AG04450 (cell line): Measurements from ENCODE around the gene INPP1. TPM values are rescaled to one million over a fixed set of nuclear protein-coding genes. Genes with fewer than 3 reads are reported as not detected.
"Not testable (repeated sequence)": the region's sequence is repeated elsewhere in the genome, so short reads cannot be mapped to it uniquely, and the experiment has no call there.

Source experiments
- CTCF ChIA-PET: fragments of 300-600, 350-600 bp; formaldehyde crosslinking; extraction: SDS; loops from one replicate; lab custom pipeline; 2022; ENCODE audit warnings: antibody characterized with exemption, inconsistent platforms; lab: Charles Lee
- POLR2A ChIA-PET: fragments of 350-600 bp; formaldehyde crosslinking; extraction: SDS; loops from one replicate; lab custom pipeline; 2021; ENCODE audit warnings: antibody characterized with exemption, inconsistent platforms; lab: Yijun Ruan, JAX
- DNase-seq: peaks from one replicate; pipeline ENCODE4 v3.0.0-alpha.2; 2011; ENCODE audit warnings: low read depth, low spot score
- H3K27ac ChIP-seq: one replicate; pipeline ENCODE4 v1.5.1; 2012; ENCODE audit warnings: low read depth, low read length, control low read depth
- H3K27me3 ChIP-seq: one replicate; pipeline ENCODE4 v1.6.0; 2012; ENCODE audit warnings: low read length; ENCODE audit not compliant: control insufficient read depth, insufficient read depth
- H3K4me3 ChIP-seq: 2 replicates; pipeline ENCODE4 v1.5.1; 2011; ENCODE audit warnings: mild to moderate bottlenecking, low read depth, low read length, control low read depth
- H3K9me3 ChIP-seq: 2 replicates; pipeline ENCODE4 v1.5.1; 2012; ENCODE audit warnings: low read length; ENCODE audit not compliant: control insufficient read depth, insufficient read depth
- CTCF ChIP-seq: IDR thresholded peaks from 2 replicates; pipeline ENCODE4 v1.5.1; 2011; ENCODE audit warnings: low read depth, low read length, control low read depth, inconsistent platforms
- polyA plus RNA-seq: library from polyadenylated mRNA; depleted of rRNA; stranded (reverse); fragments of >200 nt; gene quantifications from 2 replicates; pipeline ENCODE4 v1.2.3, GENCODE V29; 2011

The INPP1 gene
- polyA plus RNA-seq, 1 experiment: 14.5 TPM

GRCh38 chr2:190334479-190335224 lies 8.7 kb upstream of the INPP1 start:
- H3K27me3 ChIP-seq: no peaks in the 10 kb centered on the region
- no peaks in the 10 kb centered on the region for H3K9me3 ChIP-seq
- no peak for DNase-seq
- H3K4me3 ChIP-seq: no peak overlapping the region
- ChIA-PET CTCF (no interaction called here), POLR2A (no interaction called here)
- no peak for TF ChIP-seq CTCF
- H3K27ac ChIP-seq: no peak overlapping the region

GRCh38 chr2:190335225-190335559 lies 8.2 kb upstream of the INPP1 start:
- ChIA-PET POLR2A (no interaction called here), CTCF (no interaction called here)
- no peak overlapping the region for H3K27ac ChIP-seq
- no peak for TF ChIP-seq CTCF
- no peak overlapping the region for H3K4me3 ChIP-seq
- no peak for DNase-seq
- no peaks in the 10 kb centered on the region for H3K27me3 ChIP-seq
- H3K9me3 ChIP-seq: no peaks in the 10 kb centered on the region

- POLR2A ChIA-PET: not testable (repeated sequence)
Observed at GRCh38 chr2:190335584-190335983, 7.8 kb upstream of the INPP1 start.

GRCh38 chr2:190336420-190336819 lies 7.0 kb upstream of the INPP1 start:
- ChIA-PET POLR2A (no interaction called here), CTCF (no interaction called here)
- no peaks in the 10 kb centered on the region for H3K27me3 ChIP-seq
- TF ChIP-seq CTCF: no peak
- no peak overlapping the region for H3K4me3 ChIP-seq
- no peak for DNase-seq
- no peak overlapping the region for H3K27ac ChIP-seq
- H3K9me3 ChIP-seq: no peaks in the 10 kb centered on the region

More at GRCh38 chr2:190335584-190335983, 7.8 kb upstream of the INPP1 start:
- CTCF ChIA-PET, H3K27ac ChIP-seq, H3K27me3 ChIP-seq, H3K9me3 ChIP-seq, DNase-seq, H3K4me3 ChIP-seq: not testable (repeated sequence)

- POLR2A ChIA-PET: no interaction called here
Observed at GRCh38 chr2:190338453-190338852, 4.9 kb upstream of the INPP1 start.

More at GRCh38 chr2:190338453-190338852, 4.9 kb upstream of the INPP1 start:
- TF ChIP-seq CTCF: no peak
- Histone ChIP-seq H3K27ac (no peak overlapping the region), H3K9me3 (no peaks in the 10 kb centered on the region), H3K27me3 (no peaks in the 10 kb centered on the region), H3K4me3 (no peak overlapping the region)
- CTCF ChIA-PET: interaction anchor here (0.9 kb wide), 1 partner anchor 172 kb away, joined by 3 read pairs; no protein-coding TSS in a partner anchor
- no peak for DNase-seq
